ENCODE data around the gene CNPY1. TPM values are rescaled to one million over a fixed set of nuclear protein-coding genes. Genes with fewer than 3 reads are reported as not detected.

CNPY1 gene
- total RNA-seq, 1 experiment from 2014 or later = 1.5 TPM

DNA sequence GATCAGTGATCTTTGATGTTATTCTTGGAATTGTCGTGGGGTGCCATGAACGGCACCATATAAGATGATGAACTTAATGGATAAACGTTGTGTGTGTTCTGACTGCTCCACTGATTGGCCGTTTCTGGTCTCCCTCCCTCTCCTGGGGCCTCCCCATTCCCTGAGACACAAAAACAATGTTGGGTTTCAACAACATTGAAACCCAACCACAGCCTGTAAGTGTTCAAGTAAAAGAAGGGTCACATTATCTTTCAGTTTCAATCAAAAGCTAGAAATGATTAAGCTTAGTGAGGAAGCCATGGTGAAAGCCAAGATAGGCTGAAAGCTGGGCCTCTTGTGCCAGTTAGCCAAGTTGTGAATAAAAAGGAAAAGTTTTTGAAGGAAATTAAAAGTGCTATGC is 68.9 kb downstream of the CNPY1 start:
- DNase-seq = no peak
- H3K27me3 ChIP-seq (ENCODE audit: control insufficient read depth, insufficient read depth, low read length) = peaks cover 51% of the 10 kb centered on the region
- H3K4me3 ChIP-seq (ENCODE audit: insufficient read depth, low read depth, low read length) = no peak overlapping the region
- H3K36me3 ChIP-seq (replicated peaks; ENCODE audit: control insufficient read depth, insufficient read depth, low read length) = no peaks in the 10 kb centered on the region; the same call in 1 of the 2 replicates

DNA sequence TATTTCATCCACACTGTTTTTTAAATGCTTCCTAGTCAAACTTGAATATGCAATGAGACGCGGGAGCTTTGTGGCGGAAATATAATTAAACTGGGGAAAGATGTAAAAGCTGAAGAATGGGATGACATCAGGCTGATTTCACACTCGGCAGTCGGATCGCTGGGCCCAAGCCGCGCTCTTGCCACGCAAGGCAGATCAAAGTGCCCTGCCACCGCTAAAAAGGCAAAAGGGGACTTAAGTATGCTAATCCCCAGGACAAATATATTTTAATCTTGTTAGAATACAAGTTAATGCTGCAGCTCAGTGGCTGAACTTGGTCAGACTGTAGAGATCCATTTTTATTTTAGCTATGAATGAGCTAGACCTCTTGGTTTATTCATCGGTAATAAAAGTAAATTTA is 74.6 kb downstream of the CNPY1 start:
- Histone ChIP-seq H3K36me3 (replicated peaks; ENCODE audit: control insufficient read depth, insufficient read depth, low read length) (no peaks in the 10 kb centered on the region; the same call in 1 of the 2 replicates), H3K4me3 (ENCODE audit: insufficient read depth, low read depth, low read length) (no peak overlapping the region), H3K27me3 (ENCODE audit: control insufficient read depth, insufficient read depth, low read length) (peaks cover 98% of the 10 kb centered on the region)
- DNase-seq = peak; percentile 49

DNA sequence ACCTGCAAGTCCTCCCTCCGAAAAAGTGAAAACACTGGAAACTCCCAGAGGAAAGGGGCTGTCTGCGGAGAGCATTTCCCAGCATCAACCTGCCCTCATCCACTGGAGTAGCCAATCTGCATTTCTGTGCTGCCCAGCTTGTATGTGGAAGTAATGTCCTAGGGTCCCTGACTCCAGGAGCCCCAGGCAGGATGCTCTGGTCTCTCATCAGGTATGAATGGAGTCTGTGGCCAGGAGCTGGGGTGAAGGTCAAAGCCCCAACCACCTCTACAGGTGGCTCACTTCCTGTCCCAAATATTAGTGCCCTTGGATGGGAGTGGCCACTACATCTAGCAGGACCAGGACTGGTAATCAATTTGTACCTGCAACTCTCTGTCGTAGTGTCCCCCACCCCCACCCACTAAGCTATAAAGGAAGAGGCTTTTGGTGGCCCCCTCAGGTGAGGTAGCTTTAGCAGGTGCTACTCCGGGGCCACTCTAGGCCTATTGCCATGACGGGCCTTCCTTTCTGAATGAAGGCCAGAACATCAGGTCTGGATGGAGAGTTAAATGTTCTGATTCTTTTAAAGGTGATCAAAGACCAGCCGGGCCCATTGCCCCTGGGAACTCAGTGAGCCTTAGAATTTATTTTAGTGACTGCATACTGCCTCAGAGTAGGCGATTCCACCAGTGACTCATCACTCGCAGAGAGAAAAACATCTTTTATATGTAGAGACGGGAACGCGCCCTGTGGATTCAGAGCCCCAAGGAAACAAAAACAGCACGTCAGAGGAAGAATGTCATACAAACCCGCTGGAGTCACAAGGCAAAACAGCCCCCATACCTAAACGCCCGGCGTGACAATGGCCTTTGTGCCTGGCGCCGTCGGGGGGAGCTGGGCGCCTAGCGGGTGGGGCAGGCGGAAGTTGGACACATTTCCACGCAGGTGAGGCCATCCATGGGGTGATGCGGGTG is 75.4 kb downstream of the CNPY1 start:
- Histone ChIP-seq H3K36me3 (replicated peaks; ENCODE audit: control insufficient read depth, insufficient read depth, low read length) (no peaks in the 10 kb centered on the region; the same call in 1 of the 2 replicates), H3K27me3 (ENCODE audit: control insufficient read depth, insufficient read depth, low read length) (peaks cover 100% of the 10 kb centered on the region), H3K4me3 (ENCODE audit: insufficient read depth, low read depth, low read length) (no peak overlapping the region)
- DNase-seq = peak; percentile 64

DNA sequence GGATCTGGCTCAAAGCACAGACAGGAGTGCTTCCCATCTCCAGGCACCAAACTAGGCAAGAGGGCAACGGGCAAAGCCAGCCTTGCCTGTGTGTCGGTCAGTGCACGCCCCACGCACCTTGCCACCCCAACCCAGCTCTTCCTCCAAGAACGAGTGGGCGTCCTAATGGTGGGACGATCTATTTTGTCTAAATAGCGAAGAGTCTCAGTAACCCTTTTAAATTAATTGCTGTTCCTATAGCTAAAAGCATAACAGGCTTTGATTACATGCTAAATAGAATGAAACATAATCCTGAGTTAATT is 76.2 kb downstream of the CNPY1 start:
- H3K36me3 ChIP-seq (replicated peaks; ENCODE audit: control insufficient read depth, insufficient read depth, low read length) = no peaks in the 10 kb centered on the region; the same call in 1 of the 2 replicates
- peaks cover 100% of the 10 kb centered on the region for H3K27me3 ChIP-seq (ENCODE audit: control insufficient read depth, insufficient read depth, low read length)
- no peak overlapping the region for H3K4me3 ChIP-seq (ENCODE audit: insufficient read depth, low read depth, low read length)
- DNase-seq = peak; percentile 13

DNA sequence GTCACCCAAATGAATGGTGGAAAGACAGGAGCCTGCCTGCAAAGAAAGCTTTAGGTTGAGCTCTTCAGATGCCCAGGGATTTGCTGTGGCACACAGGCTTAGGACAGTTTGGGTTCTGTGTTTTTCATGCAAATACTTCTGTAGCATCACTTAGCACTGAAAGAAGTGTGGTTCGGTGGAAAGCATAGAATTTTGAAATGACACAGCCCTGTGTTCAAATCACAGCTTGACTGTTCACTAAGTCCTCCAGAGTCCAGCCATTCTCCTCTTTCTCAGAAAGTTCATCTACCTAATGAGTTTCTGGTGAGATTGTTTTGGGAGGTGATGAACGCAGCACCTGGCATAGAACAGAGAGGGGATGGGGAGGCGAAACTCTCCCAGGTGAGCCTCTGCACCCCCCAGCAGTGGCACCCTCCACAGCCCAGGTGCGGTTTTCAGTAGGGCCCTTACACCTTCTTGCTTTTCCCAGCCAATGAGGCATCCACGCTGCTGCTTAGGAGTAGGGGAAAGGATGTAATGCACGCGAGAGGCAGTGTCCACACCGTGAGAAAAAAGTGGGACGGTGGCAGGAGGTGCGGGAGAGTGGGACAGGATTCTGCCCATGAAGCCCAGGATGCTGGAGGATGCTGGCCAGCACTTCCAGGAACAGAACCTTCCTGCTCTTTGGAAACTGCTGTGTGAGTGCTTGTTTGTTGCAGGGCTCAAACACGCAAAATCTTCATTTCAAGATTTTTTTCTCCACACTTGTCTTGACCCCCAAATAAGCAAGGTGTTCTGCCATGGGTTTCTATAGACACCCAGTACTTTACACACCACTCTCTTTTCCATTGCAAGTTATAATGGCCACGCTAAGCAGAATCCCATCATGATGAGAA is 76.8 kb downstream of the CNPY1 start:
- H3K36me3 ChIP-seq (replicated peaks; ENCODE audit: control insufficient read depth, insufficient read depth, low read length) = no peaks in the 10 kb centered on the region; the same call in 1 of the 2 replicates
- peak; percentile 27 for DNase-seq
- H3K27me3 ChIP-seq (ENCODE audit: control insufficient read depth, insufficient read depth, low read length) = peaks cover 100% of the 10 kb centered on the region
- H3K4me3 ChIP-seq (ENCODE audit: insufficient read depth, low read depth, low read length) = no peak overlapping the region

DNA sequence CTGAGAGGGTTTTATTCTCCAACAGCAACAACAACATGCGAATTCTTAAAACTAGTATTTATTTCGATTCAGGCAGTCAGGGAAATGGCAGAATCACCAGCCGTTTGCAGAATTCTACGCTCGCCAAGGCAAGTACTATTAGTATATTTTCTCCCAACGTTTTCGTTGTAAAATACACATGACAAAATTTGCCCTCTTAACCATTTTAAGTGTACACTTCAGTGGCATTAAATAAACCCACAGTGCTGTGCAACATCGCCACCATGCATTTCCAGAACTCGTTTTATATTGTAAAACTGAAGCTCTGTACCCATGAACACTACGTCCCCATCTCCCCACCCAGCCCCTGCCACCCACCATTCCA is 77.6 kb downstream of the CNPY1 start:
- H3K4me3 ChIP-seq (ENCODE audit: insufficient read depth, low read depth, low read length) = no peak overlapping the region

DNA sequence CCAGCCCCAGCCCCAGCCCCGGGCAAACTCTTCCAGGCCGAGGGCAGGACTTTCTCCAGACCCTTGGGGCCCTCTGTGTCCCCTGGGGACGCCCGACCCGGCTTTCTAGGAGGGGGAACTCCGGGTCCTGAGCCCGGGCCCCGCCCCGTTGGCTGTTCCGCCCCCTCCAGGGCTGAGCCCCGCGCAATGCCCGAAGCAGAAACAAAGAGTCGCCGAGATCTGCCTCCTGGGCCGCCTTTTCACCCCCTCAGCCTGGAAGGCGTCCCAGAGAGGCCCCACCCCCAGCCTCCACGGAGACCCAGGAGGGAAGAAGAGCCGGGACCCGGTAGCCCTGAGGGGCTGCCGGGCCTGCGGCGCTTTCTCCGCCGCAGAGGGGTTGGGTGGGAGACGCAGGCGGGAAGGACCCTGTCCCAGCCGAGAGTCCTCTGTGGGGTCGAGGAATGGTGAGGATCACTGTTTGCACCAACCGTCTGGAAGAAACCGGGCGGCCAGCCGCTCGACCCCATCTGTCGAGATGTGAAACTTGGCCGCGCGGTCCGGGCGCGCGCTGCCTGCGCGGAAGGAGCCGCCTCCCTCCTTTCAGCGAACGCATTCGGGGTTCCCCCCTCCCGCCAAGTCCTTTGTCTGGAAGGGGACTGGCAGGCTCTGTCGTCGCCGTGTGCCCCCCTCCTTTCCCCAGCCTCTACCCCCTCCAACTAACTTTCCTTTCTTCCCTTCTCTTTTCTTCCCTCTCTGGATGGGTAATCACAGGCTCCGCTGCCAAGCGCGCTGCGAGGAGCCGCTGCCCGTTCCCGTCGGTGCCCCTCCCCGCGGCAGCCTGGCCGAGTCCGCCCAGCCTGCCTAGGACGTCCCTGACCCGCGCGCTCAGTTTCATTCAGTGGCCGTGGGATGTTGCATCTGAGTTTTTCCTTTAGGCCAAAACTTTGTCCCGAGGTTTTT is 78.2 kb downstream of the CNPY1 start:
- peak; percentile 93 for DNase-seq
- peaks cover 100% of the 10 kb centered on the region for H3K27me3 ChIP-seq (ENCODE audit: control insufficient read depth, insufficient read depth, low read length)
- H3K4me3 ChIP-seq (ENCODE audit: insufficient read depth, low read depth, low read length) = peak overlapping the region; percentile 42
- H3K36me3 ChIP-seq (replicated peaks; ENCODE audit: control insufficient read depth, insufficient read depth, low read length) = no peaks in the 10 kb centered on the region; the same call in 1 of the 2 replicates

More for the DNA sequence above, 77.6 kb downstream of the CNPY1 start:
- no peak for DNase-seq
- H3K36me3 ChIP-seq (replicated peaks; ENCODE audit: control insufficient read depth, insufficient read depth, low read length) = no peaks in the 10 kb centered on the region; the same call in 1 of the 2 replicates
- H3K27me3 ChIP-seq (ENCODE audit: control insufficient read depth, insufficient read depth, low read length) = peaks cover 100% of the 10 kb centered on the region

DNA sequence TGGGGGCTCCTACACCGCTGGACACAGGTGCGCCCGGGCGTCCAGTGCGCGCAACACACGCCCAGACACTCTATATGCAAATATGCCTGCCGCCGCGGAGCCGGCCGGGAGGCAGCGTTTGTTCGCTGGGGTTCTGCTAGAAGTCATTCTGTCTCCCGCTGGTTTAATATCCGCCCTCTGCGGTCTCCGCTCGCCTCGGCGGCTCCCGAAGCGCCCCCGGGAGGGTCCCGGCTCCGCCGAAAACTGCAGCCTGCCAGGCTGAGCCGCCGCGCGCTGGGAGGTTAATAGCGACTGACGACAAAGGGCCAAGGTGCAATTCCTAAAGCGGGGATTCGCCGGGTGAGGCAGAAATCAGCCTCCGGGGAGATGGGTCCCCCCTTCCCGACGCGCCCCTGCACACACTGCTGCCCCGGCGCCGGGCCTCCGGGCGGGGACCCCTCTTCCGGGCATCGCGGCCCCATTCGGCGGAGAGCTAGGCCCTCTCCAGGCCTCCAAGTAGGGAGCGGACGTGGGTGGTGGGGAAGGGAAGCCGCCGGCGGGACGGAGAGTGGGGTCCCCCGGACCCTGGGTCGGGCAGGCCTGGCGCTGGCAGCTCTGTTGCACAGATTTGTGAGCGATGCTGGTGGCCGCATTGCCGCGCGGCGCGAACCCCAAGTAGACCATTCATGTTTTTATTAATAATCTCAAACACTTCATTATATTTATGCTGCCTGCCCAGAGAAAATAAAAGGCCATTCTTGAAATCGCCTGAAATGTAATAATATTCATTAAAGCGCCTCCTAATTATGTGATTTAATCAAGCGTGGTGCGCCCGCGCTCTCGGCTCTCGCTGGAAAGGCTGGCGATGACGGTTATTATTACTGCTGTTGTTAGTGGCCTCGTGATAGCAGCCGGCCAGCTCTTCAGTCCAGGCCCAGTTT is 79.3 kb downstream of the CNPY1 start:
- H3K4me3 ChIP-seq (ENCODE audit: insufficient read depth, low read depth, low read length) = peak overlapping the region; percentile 47
- H3K27me3 ChIP-seq (ENCODE audit: control insufficient read depth, insufficient read depth, low read length) = peaks cover 100% of the 10 kb centered on the region
- peak; percentile 95 for DNase-seq
- H3K36me3 ChIP-seq (replicated peaks; ENCODE audit: control insufficient read depth, insufficient read depth, low read length) = no peaks in the 10 kb centered on the region

DNA sequence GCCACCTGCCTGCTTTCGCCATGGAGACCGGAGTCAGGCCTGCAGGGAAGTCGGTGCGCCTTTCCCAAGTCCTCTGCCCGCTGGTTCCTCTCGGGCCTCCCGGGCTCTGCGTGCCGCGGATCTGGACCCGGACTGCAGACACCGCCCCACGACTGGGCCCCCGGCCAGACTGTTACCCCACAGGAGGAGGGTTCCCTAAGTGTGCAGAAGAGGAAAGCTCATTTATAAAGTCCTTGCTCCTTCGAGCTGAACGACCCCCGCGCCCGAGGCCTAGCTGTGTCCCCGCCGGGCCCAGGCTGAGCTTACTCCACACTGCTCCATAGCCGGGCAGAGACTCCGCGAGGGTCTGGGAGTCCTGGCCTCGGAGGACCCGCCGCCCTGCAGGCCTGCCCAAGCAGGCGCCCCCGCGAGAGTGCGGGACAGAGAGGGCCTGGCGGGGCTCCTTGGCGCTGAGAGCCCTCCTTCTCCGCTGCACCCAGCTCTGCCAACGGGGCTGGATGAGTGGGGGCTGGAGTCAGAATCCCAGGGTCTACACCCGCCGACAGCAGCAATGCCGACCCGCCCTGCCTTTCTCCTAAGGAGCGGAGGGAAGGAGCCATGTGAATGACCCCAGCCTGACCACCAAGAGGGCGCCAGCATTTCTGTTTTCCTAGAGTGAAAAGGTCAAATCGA is 80.1 kb downstream of the CNPY1 start:
- Histone ChIP-seq H3K4me3 (ENCODE audit: insufficient read depth, low read depth, low read length) (peak overlapping the region; percentile 47; the same call in 1 of the 2 replicates), H3K27me3 (ENCODE audit: control insufficient read depth, insufficient read depth, low read length) (peaks cover 100% of the 10 kb centered on the region), H3K36me3 (replicated peaks; ENCODE audit: control insufficient read depth, insufficient read depth, low read length) (no peaks in the 10 kb centered on the region)
- no peak for DNase-seq

DNA sequence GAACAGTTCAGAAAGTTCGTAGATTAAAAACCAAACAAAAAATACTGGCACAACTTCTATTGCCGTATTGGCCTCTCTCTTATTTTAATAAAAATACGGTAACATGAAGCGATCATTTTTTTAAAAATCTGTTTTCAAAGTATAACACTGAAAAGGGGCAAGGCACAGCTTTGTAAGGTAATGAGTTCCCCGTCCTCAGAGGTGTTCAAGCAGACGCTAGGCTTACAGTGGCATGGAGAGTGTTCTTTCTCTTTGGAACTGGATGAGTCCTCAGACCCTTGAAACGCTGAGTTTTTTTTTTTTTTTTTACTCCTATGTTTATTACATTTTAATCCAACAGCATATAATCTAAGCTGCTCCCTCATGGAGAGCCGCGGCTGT is 80.6 kb downstream of the CNPY1 start:
- Histone ChIP-seq H3K4me3 (ENCODE audit: insufficient read depth, low read depth, low read length) (no peak overlapping the region), H3K36me3 (replicated peaks; ENCODE audit: control insufficient read depth, insufficient read depth, low read length) (no peaks in the 10 kb centered on the region), H3K27me3 (ENCODE audit: control insufficient read depth, insufficient read depth, low read length) (peaks cover 100% of the 10 kb centered on the region)
- DNase-seq = no peak

DNA sequence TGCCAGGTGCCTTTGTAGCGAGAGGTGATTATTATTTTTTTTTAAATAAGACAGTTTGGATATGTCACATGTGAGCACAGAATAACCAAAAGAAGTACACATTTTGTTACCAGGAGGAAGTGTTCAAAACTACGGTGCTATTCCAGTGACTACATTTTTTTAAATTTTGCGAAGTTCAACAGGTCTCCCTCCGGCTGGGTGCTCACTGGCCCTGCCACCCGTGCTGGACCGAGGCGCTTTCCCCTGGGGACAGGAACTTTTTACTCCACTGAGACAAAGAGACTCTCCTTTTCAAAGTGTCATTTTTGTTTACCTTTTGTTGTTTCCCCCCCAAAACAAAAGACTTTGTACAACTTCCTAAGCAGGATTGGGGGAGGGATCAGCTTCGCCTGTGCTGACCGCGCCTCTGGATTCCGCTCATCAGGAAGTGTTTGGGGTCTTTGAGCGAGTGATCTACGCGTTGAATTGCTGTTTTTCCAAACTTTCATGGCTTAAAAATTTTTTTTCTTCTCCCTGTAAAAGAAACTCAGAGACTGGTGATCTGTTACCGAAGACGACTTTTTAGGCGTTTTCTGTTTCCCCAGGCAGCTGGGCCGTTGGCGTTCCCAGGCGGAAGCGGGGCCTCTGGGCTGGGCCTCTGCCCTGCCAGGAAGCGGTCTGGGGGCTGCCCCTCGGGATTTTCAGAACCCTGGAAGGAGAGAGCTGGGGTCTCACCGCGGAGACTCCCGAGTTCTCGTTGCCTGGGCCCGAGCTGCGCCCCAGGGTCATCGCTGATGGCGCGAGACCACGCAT is 81.2 kb downstream of the CNPY1 start:
- no peak overlapping the region for H3K4me3 ChIP-seq (ENCODE audit: insufficient read depth, low read depth, low read length)
- DNase-seq = peak; percentile 72
- peaks cover 100% of the 10 kb centered on the region for H3K27me3 ChIP-seq (ENCODE audit: control insufficient read depth, insufficient read depth, low read length)

DNA sequence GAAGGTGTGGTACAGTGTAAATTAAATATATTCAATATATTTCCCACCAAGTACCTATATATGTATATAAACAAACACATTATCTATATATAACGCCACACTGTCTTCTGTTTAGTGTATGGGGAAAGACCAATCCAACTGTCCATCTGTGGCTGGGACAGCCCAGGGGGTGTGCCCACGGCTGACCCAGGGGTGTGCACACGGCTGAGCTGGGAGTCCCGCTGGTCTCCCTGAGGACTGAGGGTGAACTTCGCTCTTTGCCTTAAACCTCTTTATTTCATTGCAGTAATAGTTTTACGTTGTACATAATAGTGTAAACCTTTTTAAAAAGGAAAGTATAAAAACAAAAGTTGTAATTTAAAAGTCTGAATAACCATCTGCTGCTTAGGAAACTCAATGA is 82.2 kb downstream of the CNPY1 start:
- no peak for DNase-seq
- Histone ChIP-seq H3K36me3 (replicated peaks; ENCODE audit: control insufficient read depth, insufficient read depth, low read length) (no peaks in the 10 kb centered on the region), H3K4me3 (ENCODE audit: insufficient read depth, low read depth, low read length) (no peak overlapping the region)

More for the DNA sequence above, 81.2 kb downstream of the CNPY1 start:
- H3K36me3 ChIP-seq (replicated peaks; ENCODE audit: control insufficient read depth, insufficient read depth, low read length) = no peaks in the 10 kb centered on the region

More for the DNA sequence above, 82.2 kb downstream of the CNPY1 start:
- peaks cover 100% of the 10 kb centered on the region for H3K27me3 ChIP-seq (ENCODE audit: control insufficient read depth, insufficient read depth, low read length)
